Activated T-cell treated with anti-CD3 and anti-CD28 coated beads, Interleukin-2, amount 50 U/mL, for 4 hours (primary cell): Measurements from ENCODE around the gene SAMD4B. TPM values are rescaled to one million over a fixed set of nuclear protein-coding genes. Genes with fewer than 3 reads are reported as not detected.
"Not testable (repeated sequence)": the region's sequence is repeated elsewhere in the genome, so short reads cannot be mapped to it uniquely, and the experiment has no call there.

Experiments used
- ATAC-seq, 2 donors: fragments of 200-7000 bp; cut with Tn5 transposase; one replicate each; pipeline ENCODE4 v1.10.0; 2021
- DNase-seq: peaks from one replicate; pipeline ENCODE4 v3.0.0-alpha.2; 2020
- H3K27me3 Mint-ChIP-seq: one replicate; pipeline ENCODE4 v1.8.0; 2021; ENCODE audit warnings: low read depth, mixed read lengths
- H3K36me3 Mint-ChIP-seq: one replicate; pipeline ENCODE4 v1.8.0; 2022; ENCODE audit warnings: mixed read lengths; ENCODE audit not compliant: insufficient read depth
- H3K4me1 Mint-ChIP-seq: one replicate; pipeline ENCODE4 v1.8.0; 2021; ENCODE audit warnings: low read depth, mixed read lengths
- H3K4me3 Mint-ChIP-seq: one replicate; pipeline ENCODE4 v1.8.0; 2021; ENCODE audit warnings: mild to moderate bottlenecking, moderate library complexity, mixed read lengths
- H3K9me3 Mint-ChIP-seq: one replicate; pipeline ENCODE4 v1.8.0; 2021; ENCODE audit warnings: mixed read lengths
- total RNA-seq, 3 donors: library from RNA; stranded (reverse); gene quantifications; one replicate each; pipeline ENCODE4 v1.2.1, GENCODE V29; 2021

Gene SAMD4B
- total RNA-seq, 3 donors from 2014 or later, result 72.6 to 81.6 (median 81.1) TPM

DNA sequence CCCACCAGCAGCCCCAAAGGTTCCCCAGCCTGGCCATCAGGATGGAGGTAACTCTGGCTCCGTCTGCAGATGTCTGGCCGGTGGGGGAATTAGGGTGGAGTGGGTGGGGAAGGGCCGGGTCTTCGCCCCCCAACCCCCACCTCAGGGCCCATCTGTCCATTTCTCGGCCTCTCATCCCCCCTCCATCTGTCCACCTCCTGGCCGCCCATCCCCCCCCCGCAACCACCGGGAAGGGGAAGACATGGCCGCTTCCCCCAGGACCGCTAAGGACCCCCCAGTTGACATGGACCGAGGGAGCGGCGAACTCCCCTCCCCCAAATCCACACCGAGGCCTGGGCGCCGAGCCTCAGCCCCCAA lies 22.4 kb upstream of the SAMD4B start:
- no peak for ATAC-seq
- Mint-ChIP-seq H3K4me1 (peaks cover 20% of the 10 kb centered on the region), H3K4me3 (peak overlapping the region; percentile 71), H3K27me3 (no peaks in the 10 kb centered on the region), H3K36me3 (peaks cover 6% of the 10 kb centered on the region), H3K9me3 (no peaks in the 10 kb centered on the region)
- no peak for DNase-seq

DNA sequence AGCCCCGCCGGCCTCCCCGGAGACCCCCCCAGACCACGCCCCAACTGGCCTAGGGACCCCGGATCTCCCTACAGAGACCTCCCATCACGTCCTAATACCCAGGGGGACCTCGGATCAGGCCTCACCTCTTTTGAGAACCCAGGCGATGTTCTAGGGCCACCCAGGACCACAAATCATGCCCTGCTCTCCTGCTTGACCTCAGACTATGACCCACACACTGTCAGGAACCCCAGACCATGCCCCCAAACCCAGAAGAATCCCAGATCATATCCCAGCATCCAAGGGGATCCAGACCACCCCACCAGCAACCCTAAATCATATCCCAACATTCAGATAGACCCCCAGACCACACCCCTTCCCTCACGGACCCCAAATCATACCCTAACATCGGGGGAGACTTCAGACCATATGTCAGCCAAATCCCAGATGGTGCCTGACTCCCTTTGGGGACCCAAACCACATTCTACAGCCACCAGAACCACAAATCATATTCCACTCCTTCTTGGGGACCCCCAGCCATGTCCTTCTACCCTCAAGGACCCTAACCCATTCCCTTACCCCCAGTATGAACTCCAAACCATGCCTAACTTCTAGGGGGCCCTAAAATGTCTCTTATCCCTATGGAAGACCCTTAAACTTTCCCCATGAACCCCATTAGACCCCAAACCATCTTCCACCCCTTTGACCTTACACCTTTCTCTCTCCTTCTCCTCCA lies 20.9 kb upstream of the SAMD4B start:
- DNase-seq, result no peak
- H3K36me3 Mint-ChIP-seq, result peaks cover 2% of the 10 kb centered on the region
- peaks cover 20% of the 10 kb centered on the region for H3K4me1 Mint-ChIP-seq
- H3K9me3 Mint-ChIP-seq, result no peaks in the 10 kb centered on the region
- no peak for ATAC-seq
- peak overlapping the region; percentile 81 for H3K4me3 Mint-ChIP-seq
- no peaks in the 10 kb centered on the region for H3K27me3 Mint-ChIP-seq

DNA sequence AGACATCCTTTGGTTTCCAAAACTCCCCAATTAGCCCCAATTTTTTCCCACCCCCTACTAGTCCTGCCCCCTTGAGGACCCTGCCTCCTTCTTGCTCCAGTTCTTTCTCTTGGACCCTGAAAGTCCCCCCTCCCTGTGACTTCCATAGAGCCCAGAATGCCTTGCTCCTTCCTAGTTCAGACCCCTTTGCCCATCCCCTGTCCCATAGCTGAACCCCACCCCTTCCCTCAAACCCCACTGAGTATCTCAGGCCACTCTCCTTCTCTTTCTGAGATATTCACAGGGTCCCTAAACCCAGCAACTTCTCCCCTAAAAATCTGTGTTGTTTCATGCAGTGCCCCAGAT lies 20.4 kb upstream of the SAMD4B start:
- Mint-ChIP-seq H3K27me3 (no peaks in the 10 kb centered on the region), H3K9me3 (no peaks in the 10 kb centered on the region), H3K36me3 (no peaks in the 10 kb centered on the region), H3K4me3 (peak overlapping the region; percentile 81), H3K4me1 (peaks cover 20% of the 10 kb centered on the region)
- DNase-seq (no peak), ATAC-seq (no peak)

DNA sequence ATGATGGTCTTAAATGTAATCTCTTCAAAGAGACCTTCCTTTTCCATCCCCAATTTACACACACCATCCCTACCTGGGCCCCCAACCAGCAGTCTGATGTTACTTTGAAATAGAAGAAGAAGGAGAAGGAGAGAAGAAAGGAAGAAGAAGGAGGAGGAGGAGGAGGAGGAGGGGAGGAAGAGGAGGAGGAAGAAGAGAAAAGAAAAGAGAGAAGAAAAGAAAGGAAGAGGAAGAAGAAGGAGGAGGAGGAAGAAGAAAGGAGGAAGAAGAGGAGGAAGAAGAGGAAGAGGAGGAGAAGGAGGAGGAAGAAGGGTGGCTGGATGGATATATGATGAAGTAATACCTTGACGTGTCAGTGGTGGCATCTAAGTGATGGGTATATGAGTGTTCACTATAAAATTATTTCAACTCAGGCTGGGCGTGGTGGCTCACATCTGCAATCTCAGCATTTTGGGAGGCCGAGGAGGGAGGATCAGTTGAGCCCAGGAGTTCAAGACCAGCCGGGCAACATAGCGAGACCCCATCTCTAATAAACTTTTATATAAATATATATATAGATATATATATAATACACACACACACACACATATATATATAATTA lies 17.9 kb upstream of the SAMD4B start:
- DNase-seq, result no peak
- peaks cover 10% of the 10 kb centered on the region for H3K36me3 Mint-ChIP-seq
- no peaks in the 10 kb centered on the region for H3K9me3 Mint-ChIP-seq
- peaks cover 33% of the 10 kb centered on the region for H3K4me1 Mint-ChIP-seq
- H3K27me3 Mint-ChIP-seq, result no peaks in the 10 kb centered on the region
- no peak for ATAC-seq
- no peak overlapping the region for H3K4me3 Mint-ChIP-seq

- DNase-seq, result no peak
- no peaks in the 10 kb centered on the region for H3K27me3 Mint-ChIP-seq
- peak; percentile 64 to 72 for ATAC-seq
- H3K36me3 Mint-ChIP-seq, result peaks cover 12% of the 10 kb centered on the region
- H3K4me1 Mint-ChIP-seq, result peaks cover 40% of the 10 kb centered on the region
- no peaks in the 10 kb centered on the region for H3K9me3 Mint-ChIP-seq
- H3K4me3 Mint-ChIP-seq, result no peak overlapping the region
These were observed 16.2 kb upstream of the SAMD4B start for GRCh38 chr19:39325778-39326665.

GRCh38 chr19:39327363-39328045 lies 14.7 kb upstream of the SAMD4B start:
- Mint-ChIP-seq H3K9me3 (no peaks in the 10 kb centered on the region), H3K27me3 (no peaks in the 10 kb centered on the region), H3K4me1 (peaks cover 39% of the 10 kb centered on the region), H3K4me3 (no peak overlapping the region), H3K36me3 (peaks cover 15% of the 10 kb centered on the region)
- no peak for DNase-seq
- no peak for ATAC-seq

DNA sequence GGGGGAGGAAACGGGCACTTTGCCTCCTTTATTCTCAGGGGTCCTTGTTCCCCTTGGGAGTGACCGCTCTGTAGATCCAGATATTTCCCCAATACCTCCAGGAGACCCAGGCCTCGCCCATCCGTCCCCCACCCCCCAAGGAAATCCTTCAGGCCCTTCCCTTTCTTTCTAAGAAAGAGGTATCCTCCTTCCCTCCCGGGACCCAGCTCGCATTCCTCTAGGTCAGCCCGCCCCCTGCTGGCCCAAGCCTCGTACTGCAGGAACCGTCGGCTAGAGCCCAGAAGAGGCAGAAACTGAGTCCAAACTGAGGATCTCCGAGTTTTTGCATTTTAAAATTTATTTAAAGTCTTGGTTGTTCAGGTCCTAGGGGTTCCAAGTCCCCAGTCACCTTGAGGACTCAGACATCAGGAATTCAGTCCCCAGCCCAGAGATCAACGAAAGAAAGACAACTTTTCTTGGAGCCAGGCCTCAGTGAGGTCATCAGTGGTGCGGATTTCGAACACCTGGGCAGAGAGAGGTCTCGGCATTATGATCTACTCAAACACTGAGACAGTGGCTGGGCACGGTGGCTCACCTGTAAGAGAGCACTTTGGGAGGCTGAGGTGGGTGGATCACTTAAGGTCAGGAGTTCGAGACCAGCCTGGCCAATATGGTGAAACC lies 14.0 kb upstream of the SAMD4B start:
- Mint-ChIP-seq H3K4me1 (peaks cover 45% of the 10 kb centered on the region), H3K36me3 (peaks cover 17% of the 10 kb centered on the region), H3K27me3 (no peaks in the 10 kb centered on the region), H3K4me3 (no peak overlapping the region), H3K9me3 (no peaks in the 10 kb centered on the region)
- peak; percentile 68 to 73 for ATAC-seq
- DNase-seq, result peak; percentile 86

GRCh38 chr19:39329948-39330347 lies 12.3 kb upstream of the SAMD4B start:
- peaks cover 17% of the 10 kb centered on the region for H3K36me3 Mint-ChIP-seq
- DNase-seq, result no peak
- no peaks in the 10 kb centered on the region for H3K9me3 Mint-ChIP-seq
- no peak overlapping the region for H3K4me3 Mint-ChIP-seq
- ATAC-seq, result no peak
- no peaks in the 10 kb centered on the region for H3K27me3 Mint-ChIP-seq
- H3K4me1 Mint-ChIP-seq, result peaks cover 58% of the 10 kb centered on the region

GRCh38 chr19:39332293-39332692 lies 9.9 kb upstream of the SAMD4B start:
- Mint-ChIP-seq H3K36me3 (peaks cover 20% of the 10 kb centered on the region), H3K9me3 (no peaks in the 10 kb centered on the region), H3K4me3 (peak overlapping the region; percentile 96), H3K27me3 (no peaks in the 10 kb centered on the region), H3K4me1 (peaks cover 71% of the 10 kb centered on the region)
- DNase-seq (no peak), ATAC-seq (no peak)

GRCh38 chr19:39332738-39333137 lies 9.5 kb upstream of the SAMD4B start:
- not testable (repeated sequence) for H3K27me3 Mint-ChIP-seq, ATAC-seq, DNase-seq, H3K9me3 Mint-ChIP-seq
- H3K4me3 Mint-ChIP-seq, result peak overlapping the region; percentile 96
- peaks cover 20% of the 10 kb centered on the region for H3K36me3 Mint-ChIP-seq
- peaks cover 73% of the 10 kb centered on the region for H3K4me1 Mint-ChIP-seq

DNA sequence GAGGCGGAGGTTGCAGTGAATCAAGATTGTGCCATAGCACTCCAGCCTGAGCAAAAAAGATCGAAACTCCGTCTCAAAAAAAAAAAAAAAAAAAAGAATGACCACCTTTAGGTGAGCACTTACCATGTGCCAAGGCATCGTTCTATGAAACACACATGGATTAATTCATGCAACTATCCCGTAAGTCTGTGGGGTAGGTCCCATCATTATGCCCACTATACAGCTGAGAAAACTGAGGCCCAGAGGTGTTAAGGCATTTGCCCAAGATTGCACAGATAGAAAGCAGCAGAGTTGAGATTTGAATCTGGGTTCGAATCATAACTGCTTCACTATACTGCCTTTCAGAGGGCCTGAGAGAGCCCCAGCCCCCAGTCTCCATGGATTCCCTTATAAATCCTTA lies 8.7 kb upstream of the SAMD4B start:
- H3K9me3 Mint-ChIP-seq, result no peaks in the 10 kb centered on the region
- H3K27me3 Mint-ChIP-seq, result no peaks in the 10 kb centered on the region
- DNase-seq, result no peak
- peaks cover 71% of the 10 kb centered on the region for H3K4me1 Mint-ChIP-seq
- ATAC-seq, result no peak
- H3K4me3 Mint-ChIP-seq, result peak overlapping the region; percentile 96
- peaks cover 15% of the 10 kb centered on the region for H3K36me3 Mint-ChIP-seq

DNA sequence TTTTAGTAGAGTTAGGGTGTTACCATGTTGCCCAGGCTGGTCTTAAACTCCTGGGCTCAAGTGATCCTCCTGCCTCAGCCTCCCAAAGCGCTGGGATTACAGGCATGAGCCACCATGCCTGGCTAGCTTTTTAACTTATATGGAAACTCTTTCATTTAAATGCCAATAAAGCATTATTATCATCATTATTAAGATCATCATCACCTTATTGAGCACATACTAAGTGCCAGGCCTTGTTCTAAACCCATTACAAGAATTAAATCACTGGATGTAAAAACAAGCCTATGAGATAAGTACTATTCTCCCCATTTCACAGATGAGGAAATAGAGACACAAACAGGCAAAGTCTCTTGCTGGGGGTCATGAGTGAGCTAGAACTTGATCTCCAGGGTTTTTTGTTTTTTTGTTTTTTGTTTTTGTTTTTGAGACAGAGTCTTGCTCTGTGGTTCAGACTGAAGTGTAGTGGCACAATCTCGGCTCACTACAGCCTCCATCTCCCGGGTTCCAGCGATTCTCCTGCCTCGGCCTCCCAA lies 7.7 kb upstream of the SAMD4B start:
- peaks cover 61% of the 10 kb centered on the region for H3K4me1 Mint-ChIP-seq
- DNase-seq (no peak), ATAC-seq (no peak)
- H3K36me3 Mint-ChIP-seq, result peaks cover 9% of the 10 kb centered on the region
- no peaks in the 10 kb centered on the region for H3K9me3 Mint-ChIP-seq
- peak overlapping the region; percentile 96 for H3K4me3 Mint-ChIP-seq
- no peaks in the 10 kb centered on the region for H3K27me3 Mint-ChIP-seq

- ATAC-seq (peak; percentile 52 to 62), DNase-seq (no peak)
- Mint-ChIP-seq H3K27me3 (no peaks in the 10 kb centered on the region), H3K9me3 (no peaks in the 10 kb centered on the region), H3K36me3 (peaks cover 9% of the 10 kb centered on the region), H3K4me1 (peaks cover 62% of the 10 kb centered on the region), H3K4me3 (peak overlapping the region; percentile 96)
These were observed 7.1 kb upstream of the SAMD4B start for GRCh38 chr19:39335168-39335548.

- Mint-ChIP-seq H3K4me3 (peak overlapping the region; percentile 96), H3K4me1 (peaks cover 61% of the 10 kb centered on the region), H3K27me3 (no peaks in the 10 kb centered on the region), H3K9me3 (no peaks in the 10 kb centered on the region), H3K36me3 (peaks cover 5% of the 10 kb centered on the region)
- ATAC-seq, result no peak
- DNase-seq, result no peak
These were observed 5.7 kb upstream of the SAMD4B start for GRCh38 chr19:39336483-39336882.
